ENCODE results near the gene NFYC.

Gene NFYC

DNA sequence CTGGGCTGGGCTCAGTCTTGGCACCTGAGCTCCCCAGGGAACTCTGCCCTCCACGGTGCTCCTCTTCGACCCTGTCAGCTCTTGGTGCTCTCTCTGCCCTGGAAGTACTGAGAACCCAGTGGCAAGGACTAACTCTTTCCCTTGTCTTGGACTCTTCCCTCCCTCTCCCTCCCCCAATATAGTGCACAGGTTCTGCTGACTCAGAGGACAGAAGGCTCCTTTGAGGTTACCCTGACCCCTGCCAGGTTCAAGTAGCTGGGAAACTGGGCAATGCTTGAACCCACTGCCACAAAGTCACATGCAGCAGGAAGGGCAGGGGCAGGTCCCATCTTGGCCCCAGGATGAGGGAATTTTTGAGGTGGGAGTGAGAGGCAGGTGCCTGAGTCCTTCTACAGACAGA lies 112.4 kb downstream of the NFYC start:
- no peak for DNase-seq (ENCODE audit: low spot score)
- in situ Hi-C loops (cut with MboI; ENCODE audit: low sequenced_read_pairs, unreplicated experiment) = no loop called here

DNA sequence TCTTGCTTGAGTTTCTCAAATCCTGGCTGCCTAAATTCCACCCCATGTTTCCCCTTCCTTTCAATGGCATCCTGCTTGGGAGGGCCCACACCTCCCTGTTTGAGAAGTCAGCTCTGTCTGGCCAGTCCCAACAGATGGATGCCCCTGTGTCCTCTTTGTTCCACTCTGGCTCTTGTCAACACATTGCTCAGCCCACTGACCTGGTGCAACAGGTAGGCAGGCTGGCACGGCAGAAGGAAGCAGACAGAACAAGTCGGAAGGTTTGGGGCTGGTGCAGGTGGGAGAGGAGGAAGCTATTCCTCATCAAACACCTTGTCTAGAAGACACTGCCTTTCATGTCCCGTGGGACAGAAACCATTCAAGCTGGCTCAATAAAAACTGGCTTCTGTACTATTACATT lies 114.7 kb downstream of the NFYC start:
- no peak for DNase-seq (ENCODE audit: low spot score)
- TF ChIP-seq, protein P1, sequence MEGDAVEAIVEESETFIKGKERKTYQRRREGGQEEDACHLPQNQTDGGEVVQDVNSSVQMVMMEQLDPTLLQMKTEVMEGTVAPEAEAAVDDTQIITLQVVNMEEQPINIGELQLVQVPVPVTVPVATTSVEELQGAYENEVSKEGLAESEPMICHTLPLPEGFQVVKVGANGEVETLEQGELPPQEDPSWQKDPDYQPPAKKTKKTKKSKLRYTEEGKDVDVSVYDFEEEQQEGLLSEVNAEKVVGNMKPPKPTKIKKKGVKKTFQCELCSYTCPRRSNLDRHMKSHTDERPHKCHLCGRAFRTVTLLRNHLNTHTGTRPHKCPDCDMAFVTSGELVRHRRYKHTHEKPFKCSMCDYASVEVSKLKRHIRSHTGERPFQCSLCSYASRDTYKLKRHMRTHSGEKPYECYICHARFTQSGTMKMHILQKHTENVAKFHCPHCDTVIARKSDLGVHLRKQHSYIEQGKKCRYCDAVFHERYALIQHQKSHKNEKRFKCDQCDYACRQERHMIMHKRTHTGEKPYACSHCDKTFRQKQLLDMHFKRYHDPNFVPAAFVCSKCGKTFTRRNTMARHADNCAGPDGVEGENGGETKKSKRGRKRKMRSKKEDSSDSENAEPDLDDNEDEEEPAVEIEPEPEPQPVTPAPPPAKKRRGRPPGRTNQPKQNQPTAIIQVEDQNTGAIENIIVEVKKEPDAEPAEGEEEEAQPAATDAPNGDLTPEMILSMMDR (IDR thresholded peaks at IDR 0.05; ENCODE audit: borderline replicate concordance, control extremely low read depth, extremely low read depth, insufficient read depth, missing control alignments) = no peak
- in situ Hi-C loops (cut with MboI; ENCODE audit: low sequenced_read_pairs, unreplicated experiment) = no loop called here

More for the DNA sequence above, 112.4 kb downstream of the NFYC start:
- TF ChIP-seq, protein P1 (IDR thresholded peaks at IDR 0.05; ENCODE audit: borderline replicate concordance, control extremely low read depth, extremely low read depth, insufficient read depth, missing control alignments) = no peak

DNA sequence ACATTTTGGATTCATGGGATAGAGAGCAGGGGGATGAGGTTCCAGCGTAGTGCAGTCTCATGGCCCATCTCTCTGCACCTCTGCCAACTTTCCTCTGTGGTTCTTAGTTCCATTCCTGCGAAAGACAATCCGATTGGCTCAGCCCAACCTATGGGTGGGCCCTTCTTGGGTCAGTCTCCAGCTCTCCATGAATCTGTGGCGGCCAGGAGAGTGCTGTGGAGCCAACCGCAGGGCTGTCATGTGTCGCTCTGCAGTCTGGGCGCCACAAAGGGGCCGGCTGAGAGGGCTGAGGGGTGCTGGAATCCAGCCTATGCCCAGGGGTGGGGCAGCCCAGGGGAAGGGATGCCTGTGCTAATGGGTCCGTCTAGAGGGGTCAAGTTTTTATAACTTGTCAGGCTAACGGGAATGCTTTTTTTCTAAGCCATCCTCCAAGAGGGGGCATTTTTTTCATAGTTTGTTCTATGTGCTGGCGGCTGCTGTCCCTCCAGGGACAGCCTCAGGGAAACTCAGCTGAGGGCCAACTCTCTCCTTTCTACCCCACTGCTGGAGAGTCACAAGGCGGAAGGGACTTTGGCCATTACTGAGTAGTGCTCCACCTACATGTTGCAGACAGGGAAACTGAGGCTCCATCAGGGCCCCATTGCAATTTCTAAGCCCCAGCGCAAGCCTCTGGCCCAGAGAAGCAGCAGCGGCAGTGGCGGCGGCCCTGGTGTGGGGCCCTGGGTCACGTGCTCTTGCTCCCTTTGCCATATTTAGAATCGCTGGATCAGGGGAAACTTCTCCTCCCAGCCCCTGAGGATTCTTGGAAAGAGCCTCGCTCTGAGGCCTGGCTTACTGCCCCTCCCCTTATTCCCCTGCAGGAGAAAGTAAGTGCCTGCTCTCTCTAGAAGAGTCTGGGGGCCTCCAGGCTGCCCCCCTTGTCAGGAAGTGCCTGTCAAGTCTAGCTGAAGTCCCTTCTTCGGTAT lies 115.5 kb downstream of the NFYC start:
- no peak for DNase-seq (ENCODE audit: low spot score)
- TF ChIP-seq, protein P1 (IDR thresholded peaks at IDR 0.05; ENCODE audit: borderline replicate concordance, control extremely low read depth, extremely low read depth, insufficient read depth, missing control alignments) = no peak
- in situ Hi-C loops (cut with MboI; ENCODE audit: low sequenced_read_pairs, unreplicated experiment) = no loop called here

DNA sequence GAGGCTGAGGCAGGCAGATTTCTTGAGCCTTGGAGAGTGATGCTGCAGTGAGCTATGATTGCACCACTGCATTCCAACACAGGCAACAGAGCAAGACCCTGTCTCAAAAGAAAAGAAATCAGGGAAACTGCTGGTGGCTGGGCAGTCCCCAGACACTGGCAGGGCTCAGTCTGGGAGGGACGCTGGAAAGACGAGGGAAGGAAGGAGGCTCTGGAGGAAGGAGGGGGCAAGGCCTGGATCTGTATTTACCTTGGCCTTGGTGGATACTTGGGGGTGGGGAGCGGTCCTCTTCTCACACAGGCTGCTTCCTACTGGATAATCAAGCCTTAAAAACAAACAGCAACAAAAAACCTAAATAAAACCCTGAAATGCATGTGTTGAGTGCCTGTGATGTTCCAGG lies 116.5 kb downstream of the NFYC start:
- TF ChIP-seq, protein P1 (IDR thresholded peaks at IDR 0.05; ENCODE audit: borderline replicate concordance, control extremely low read depth, extremely low read depth, insufficient read depth, missing control alignments) = no peak
- in situ Hi-C loops (cut with MboI; ENCODE audit: low sequenced_read_pairs, unreplicated experiment) = no loop called here
- DNase-seq (ENCODE audit: low spot score) = no peak

DNA sequence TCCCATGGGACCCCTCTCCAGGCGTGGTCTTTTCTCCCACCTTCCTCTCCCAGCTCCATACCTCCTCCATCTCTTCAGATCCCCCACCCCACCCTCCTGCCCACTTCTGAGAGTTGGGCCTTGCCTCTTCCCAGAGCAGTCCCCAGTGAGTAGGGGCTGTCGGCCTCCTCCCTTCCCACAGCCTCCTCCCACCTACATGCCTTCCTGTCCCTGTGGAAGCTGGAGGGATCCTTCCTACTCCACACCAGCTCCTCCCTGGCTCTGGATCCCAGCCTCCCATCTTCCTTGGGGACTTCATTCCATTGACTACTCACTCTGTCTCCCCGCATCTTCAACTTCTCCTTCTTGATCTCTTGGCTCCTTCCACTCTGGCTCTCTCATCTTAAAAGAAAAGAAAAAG lies 116.9 kb downstream of the NFYC start:
- in situ Hi-C loops (cut with MboI; ENCODE audit: low sequenced_read_pairs, unreplicated experiment) = no loop called here
- TF ChIP-seq, protein P1 (IDR thresholded peaks at IDR 0.05; ENCODE audit: borderline replicate concordance, control extremely low read depth, extremely low read depth, insufficient read depth, missing control alignments) = no peak
- DNase-seq (ENCODE audit: low spot score) = no peak

DNA sequence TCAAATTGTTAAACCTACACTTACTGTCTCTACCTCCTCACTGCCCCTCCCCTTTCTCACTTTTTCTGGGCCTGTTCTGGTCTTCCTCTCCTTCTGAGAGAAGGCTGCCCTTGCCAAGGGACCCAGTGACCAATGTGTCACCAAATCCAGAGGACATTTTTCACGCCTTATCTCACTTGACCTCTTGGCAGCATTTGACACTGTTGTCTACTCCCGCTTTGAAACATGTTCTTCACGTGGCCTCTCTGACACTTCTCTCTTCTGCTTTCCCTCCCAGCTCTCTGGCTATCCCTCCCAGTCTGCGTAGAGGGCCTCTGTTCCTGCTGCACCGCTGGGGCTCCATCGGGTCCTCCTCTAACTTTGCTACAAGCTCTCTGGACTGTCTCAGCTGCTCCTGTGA lies 117.4 kb downstream of the NFYC start:
- in situ Hi-C loops (cut with MboI; ENCODE audit: low sequenced_read_pairs, unreplicated experiment) = no loop called here
- TF ChIP-seq, protein P1 (IDR thresholded peaks at IDR 0.05; ENCODE audit: borderline replicate concordance, control extremely low read depth, extremely low read depth, insufficient read depth, missing control alignments) = no peak
- no peak for DNase-seq (ENCODE audit: low spot score)

Data from GM13976 (cell line).